ENCODE data around the gene CAND2.

The CAND2 gene

DNA sequence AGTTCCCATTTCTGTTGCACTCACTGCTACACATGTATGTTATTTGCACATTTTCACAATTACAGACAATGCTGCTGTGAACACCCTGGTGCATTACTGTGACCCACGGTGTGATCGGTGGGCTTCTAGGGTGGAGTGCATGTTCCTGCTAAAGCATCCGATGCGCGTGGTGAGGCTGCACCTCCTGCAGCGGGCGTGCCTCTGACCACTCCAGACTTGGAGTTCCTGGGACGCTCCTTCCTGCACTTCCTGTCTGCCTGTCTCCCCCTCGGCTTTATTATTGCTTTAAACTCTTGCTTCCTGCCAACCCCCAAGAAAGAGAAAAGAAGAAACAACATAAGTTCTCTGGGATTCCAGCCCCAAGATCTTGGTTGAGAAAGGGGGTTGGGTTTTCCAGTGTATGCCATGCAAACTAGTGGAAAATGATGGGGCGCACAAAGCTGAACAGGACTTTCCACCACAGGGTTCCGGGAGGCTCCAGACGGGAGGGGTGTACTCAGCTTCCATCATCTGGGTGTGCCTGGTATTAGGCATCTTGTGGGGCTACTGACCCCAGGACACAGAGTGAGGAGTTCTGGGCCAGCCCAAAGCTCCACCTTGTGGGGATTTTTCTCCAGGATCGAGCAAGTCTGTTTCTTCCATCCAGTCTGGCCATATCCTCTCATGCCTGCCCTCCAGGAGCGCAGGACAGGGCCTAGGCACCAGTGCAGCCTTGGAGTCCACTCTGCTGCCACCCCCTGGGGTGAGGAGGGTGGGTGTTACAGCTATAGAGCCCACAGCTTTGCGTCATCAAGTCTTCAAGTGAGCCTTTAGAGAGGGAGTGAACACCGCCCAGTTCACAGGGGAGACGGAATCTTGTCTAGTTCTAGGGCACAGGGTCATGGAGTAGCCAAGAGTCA lies 33.7 kb downstream of the CAND2 start:
- H3K4me3 ChIP-seq (ENCODE audit: low read depth, low read length), result no peak overlapping the region
- TF ChIP-seq CTCF (IDR thresholded peaks at IDR 0.05; ENCODE audit: borderline replicate concordance, insufficient read depth, low read depth, low read length), result no peak

DNA sequence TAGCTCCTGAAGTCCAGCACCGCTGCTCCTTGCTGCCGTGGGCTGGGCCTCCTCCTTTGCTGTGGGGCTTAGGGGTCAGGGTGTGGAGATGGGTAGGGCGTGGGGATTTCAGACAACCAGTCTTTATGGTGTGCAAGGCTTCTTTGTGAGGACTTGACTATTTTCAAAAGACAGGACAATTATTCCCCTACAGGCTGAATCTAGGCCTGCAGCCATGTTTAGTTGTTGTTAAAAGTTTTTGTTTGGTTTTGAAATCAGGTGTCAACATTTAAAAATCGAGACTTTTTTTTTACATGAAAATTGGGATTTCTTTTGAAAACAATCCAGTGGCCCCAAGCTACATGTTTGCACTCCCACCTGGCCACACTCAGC lies 34.3 kb downstream of the CAND2 start:
- TF ChIP-seq CTCF (IDR thresholded peaks at IDR 0.05; ENCODE audit: borderline replicate concordance, insufficient read depth, low read depth, low read length), result peak; percentile 2; the same call in 1 of the 2 replicates
- no peak overlapping the region for H3K4me3 ChIP-seq (ENCODE audit: low read depth, low read length)

DNA sequence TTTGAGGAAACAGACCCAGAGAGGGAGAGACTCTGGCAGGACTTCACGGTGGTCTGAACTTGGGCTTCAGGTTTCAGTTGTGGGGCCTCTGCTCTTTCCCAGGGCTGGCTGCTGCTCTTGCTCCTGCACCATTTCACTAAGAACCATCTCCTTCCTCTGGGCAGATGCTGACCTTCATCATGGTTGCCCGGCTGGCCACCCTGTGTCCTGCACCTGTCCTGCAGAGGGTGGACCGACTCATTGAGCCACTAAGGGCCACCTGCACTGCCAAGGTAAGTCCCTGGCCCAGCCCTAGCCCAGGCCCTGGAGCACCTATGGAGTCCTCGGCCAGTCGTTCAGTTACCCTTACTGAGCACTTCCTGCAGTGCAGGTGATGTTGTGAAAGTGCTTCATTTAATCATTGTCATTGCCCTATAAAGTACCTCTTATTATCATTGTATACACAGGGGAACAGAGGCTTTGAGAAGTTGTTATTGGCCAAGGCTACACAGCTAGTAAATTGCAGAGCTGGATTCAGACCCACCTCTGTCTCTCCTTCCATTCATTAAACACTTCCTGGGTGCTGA lies 34.9 kb downstream of the CAND2 start:
- TF ChIP-seq CTCF (IDR thresholded peaks at IDR 0.05; ENCODE audit: borderline replicate concordance, insufficient read depth, low read depth, low read length), result no peak
- H3K4me3 ChIP-seq (ENCODE audit: low read depth, low read length), result no peak overlapping the region

GRCh38 chr3:12832350-12833221 lies 36.1 kb downstream of the CAND2 start:
- no peak for TF ChIP-seq CTCF (IDR thresholded peaks at IDR 0.05; ENCODE audit: borderline replicate concordance, insufficient read depth, low read depth, low read length)
- no peak overlapping the region for H3K4me3 ChIP-seq (ENCODE audit: low read depth, low read length)

GRCh38 chr3:12833222-12834161 lies 37.0 kb downstream of the CAND2 start:
- TF ChIP-seq CTCF (IDR thresholded peaks at IDR 0.05; ENCODE audit: borderline replicate concordance, insufficient read depth, low read depth, low read length), result no peak
- H3K4me3 ChIP-seq (ENCODE audit: low read depth, low read length), result no peak overlapping the region

DNA sequence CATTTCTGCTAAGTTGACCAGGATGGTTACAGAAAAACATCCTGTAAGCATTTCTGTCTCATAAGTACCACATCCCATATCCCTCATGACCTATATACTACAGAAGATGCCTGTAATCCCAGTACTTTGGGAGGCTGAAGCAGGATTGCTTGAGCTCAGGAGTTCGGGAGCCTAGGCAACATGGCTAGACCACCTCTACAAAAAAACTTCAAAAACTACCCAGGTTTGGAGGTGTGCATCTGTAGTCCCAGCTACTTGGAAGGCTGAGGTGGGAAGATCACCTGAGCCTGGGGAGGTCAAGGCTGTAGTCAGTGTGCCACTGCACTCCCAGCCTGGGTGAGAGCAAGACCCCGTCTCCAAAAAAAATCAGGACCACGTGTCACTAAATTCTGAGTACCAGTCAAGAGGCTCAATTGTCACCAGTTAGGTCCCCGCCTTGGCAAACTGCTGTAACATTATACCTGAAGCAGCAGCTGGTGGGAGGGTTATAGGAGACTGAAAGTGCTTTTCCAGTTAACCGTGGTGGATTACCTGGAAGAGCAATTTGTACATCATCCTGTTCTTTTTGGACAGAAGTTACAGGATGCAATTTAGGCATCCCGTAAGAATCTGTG lies 38.7 kb downstream of the CAND2 start:
- H3K4me3 ChIP-seq (ENCODE audit: low read depth, low read length), result no peak overlapping the region
- no peak for TF ChIP-seq CTCF (IDR thresholded peaks at IDR 0.05; ENCODE audit: borderline replicate concordance, insufficient read depth, low read depth, low read length)
